COLO668 (cell line): ENCODE measurements around the gene MRPL4.
"Not testable (repeated sequence)": the region's sequence is repeated elsewhere in the genome, so short reads cannot be mapped to it uniquely, and the experiment has no call there.

Experiments used
- DNase-seq: peaks from one replicate; lab custom pipeline; 2025; ENCODE audit not compliant: unreplicated experiment; lab: John Stamatoyannopoulos, UW

The MRPL4 gene

DNA sequence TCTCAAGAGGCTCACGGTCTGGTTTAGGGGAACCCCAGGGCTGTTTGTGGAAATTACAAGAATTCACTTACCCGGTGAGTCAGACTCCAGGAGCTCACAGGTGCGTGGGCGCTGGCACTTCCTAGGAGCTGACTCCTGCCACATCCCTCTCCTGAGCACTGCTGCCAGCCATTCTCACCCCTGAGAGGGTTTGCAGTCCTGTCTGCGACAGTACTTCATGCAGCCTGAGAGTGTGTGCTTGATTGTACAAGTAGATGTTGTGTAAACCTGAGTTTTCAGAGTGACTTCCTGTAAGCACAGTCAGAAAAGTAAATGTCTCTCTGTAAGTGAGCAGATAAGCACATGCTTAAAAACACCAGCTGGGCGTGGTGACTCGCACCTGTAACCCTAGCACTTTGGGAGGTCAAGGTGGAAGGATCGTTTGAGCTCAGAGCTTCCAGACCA is 8.1 kb downstream of the MRPL4 start:
- DNase-seq = no peak

GRCh38 chr19:10262771-10263170 is 10.8 kb downstream of the MRPL4 start:
- DNase-seq = no peak

DNA sequence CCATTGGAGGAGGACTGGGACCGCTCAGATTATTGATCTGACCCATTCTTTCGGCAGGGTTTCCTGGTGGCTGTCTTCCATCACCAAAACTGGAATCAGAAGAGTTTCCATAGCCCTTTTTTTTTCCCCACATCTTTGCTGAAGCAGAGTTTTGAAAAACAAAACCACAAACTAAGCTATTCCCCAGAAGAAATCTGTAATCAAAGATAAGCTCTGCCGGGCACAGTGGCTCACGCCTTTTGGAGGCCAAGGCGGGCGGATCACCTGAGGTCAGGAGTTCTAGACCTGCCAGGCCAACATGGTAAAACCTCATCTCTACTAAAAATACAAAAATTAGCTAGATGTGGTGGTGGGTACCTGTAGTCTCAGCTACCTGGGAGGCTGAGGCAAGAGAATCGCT is 14.7 kb downstream of the MRPL4 start:
- no peak for DNase-seq

- DNase-seq = no peak
Observed at GRCh38 chr19:10268071-10268470, 16.1 kb downstream of the MRPL4 start.

DNA sequence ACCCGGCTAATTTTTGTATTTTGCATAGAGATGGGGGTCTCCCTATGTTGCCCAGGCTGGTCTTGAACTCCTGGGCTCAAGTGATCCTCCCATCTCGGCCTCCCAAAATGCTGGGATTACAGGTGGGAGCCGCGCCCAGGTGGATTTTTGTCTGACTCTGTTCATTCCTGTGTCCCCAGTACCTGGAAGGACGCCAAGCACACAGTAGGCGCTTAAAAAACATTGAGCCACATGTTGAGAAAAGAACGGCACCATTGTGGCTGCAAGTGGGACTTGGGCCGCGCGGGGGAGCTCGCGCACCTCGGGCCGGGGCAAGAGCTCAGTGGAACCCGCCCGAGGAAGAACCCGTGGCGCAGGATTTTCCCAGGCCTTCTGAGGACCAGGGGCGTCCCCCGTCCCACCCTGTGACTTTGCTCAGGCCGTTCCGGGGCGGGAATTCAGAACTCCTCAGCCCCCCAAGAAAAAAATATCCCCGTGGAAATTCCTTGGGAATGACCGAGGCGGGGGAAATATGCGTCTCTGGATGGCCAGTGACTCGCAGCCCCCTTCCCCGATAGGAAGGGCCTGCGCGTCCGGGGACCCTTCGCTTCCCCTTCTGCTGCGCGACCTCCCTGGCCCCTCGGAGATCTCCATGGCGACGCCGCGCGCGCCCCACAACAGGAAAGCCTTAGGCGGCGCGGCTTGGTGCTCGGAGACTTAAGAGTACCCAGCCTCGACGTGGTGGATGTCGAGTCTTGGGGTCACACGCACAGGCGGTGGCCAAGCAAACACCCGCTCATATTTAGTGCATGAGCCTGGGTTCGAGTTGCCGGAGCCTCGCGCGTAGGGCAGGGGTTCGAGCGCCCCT is 17.5 kb downstream of the MRPL4 start:
- peak; percentile 70 for DNase-seq

DNA sequence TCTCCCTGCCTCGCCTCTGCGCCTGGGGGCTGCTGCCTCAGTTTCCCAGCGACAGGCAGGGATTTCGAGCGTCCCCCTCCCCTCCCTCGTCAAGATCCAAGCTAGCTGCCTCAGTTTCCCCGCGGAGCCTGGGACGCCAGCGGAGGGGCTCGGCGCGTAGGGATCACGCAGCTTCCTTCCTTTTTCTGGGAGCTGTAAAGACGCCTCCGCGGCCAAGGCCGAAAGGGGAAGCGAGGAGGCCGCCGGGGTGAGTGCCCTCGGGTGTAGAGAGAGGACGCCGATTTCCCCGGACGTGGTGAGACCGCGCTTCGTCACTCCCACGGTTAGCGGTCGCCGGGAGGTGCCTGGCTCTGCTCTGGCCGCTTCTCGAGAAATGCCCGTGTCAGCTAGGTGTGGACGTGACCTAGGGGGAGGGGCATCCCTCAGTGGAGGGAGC is 18.2 kb downstream of the MRPL4 start:
- peak; percentile 21 for DNase-seq

GRCh38 chr19:10270616-10271394 is 18.8 kb downstream of the MRPL4 start, which contains the start of gene ICAM1:
Gene ICAM1, plus strand, starts transcription at chr19:10271120. Its CDS starts 40 bp downstream, at chr19:10271160.
- peak; percentile 60 for DNase-seq

GRCh38 chr19:10271543-10272086 is 19.6 kb downstream of the MRPL4 start:
- DNase-seq = no peak

- no peak for DNase-seq
Observed at GRCh38 chr19:10274589-10274988, 22.6 kb downstream of the MRPL4 start.

DNA sequence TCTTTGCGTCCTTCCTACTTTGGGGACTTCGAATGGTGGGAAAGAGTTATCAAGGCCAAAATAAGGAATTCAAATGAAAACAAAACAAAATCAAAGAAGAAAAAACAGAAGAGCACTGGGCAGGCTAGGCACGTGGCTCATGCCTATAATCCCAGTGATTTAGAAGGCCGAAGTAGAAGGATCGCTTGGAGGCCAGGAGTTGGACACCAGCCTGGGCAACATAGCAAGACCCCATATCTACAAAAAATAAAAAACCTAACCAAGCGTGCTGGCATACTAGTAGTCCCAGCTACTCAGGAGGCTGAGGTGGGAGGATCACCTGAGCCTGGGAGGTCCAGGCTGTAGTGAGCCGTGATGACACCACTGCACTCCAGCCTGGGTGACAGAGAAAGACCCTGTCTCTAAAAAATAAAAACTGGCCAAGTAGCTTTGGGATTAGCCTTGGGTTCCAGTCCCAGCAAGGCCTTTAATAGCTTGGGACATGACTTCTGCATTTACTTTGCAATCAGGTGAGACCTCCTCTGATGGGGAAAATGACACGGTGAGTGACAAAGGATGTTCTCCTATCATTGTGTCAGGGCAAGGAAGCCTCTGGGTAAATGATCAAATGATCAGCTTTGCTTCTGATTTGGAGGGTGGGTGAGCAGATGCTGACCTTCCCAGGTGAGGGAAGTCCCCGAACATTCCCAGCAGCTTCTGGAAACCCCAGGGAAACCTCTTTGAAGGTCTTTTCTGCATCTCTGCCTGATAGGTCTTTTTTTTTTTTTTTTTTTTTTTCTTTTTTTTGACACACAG is 26.0 kb downstream of the MRPL4 start:
- no peak for DNase-seq

- DNase-seq = no peak
Observed at GRCh38 chr19:10278935-10279334, 26.9 kb downstream of the MRPL4 start.

DNA sequence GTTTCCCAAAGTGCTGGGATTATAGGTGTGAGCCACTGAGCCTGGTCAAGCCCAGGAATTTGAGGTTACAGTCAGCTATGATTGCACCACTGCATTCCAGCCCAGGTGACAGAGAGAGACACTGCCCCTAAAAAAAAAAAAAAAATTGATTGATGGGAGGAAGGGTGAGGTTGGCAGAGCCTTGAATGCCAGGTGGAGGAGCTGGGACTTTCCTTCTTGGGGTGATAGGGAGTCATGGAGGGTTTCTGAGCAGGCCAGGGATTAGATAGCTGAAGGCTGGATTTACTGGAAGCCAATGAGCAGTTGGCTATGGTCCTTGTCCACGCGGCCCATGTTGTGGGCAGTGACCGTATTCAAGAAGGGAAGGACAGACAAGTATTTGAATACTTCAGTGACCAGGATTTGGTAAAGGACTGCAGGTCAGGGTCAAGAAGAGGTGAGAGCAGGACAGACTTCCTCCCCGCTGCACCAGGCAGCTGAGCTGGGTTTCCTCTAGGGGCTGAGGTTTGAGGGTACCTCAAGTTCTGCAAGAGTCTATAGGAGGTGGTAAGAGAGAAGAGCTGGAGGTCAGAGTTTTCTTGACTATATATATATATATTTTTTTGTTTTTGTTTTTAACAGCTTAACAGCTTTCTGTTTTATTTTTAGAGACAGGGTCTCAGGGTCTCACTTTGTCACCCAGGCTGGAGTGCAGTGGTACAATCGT is 27.9 kb downstream of the MRPL4 start:
- no peak for DNase-seq

DNA sequence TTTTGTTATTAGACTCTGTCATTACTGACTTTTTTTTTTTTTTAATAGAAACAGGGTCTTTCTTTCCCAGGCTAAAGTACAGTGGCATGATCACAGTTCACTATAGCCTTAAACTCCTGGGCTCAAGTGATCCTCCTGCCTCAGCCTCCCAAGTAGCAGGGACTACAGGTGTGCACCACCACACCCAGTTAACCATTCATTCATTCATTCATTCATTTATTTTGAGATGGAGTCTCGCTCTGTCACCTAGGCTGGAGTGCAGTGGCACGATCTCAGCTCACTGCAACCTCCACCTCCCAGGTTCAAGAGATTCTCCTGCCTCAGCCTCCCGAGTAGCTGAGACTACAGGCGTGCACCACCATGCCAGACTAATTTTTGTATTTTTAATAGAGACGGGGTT is 30.0 kb downstream of the MRPL4 start:
- not testable (repeated sequence) for DNase-seq

DNA sequence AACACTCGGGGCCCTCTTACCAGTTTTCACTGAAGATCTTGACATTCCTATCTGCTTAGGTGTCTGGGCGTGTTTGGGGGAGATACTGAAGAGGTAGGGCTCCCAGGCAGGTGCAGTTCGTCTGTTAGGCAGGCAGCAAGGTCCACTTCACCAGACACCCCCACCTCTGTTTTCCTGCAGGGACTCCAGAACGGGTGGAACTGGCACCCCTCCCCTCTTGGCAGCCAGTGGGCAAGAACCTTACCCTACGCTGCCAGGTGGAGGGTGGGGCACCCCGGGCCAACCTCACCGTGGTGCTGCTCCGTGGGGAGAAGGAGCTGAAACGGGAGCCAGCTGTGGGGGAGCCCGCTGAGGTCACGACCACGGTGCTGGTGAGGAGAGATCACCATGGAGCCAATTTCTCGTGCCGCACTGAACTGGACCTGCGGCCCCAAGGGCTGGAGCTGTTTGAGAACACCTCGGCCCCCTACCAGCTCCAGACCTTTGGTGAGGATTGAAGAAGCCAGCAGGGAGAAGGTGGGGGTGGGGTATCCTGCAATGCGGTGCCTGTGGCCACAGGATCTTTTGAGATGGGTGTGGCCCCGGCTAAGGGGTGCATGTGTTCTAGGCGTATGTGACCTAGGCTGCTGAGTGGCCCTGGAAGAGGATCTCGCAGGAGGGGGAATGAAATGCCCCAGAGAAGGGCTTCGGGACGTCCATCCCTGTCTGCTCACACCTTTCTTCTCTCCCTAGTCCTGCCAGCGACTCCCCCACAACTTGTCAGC is 31.5 kb downstream of the MRPL4 start:
- no peak for DNase-seq

GRCh38 chr19:10284065-10284959 is 32.3 kb downstream of the MRPL4 start:
- DNase-seq = no peak

- no peak for DNase-seq
Observed at GRCh38 chr19:10284960-10285278, 32.9 kb downstream of the MRPL4 start.

DNA sequence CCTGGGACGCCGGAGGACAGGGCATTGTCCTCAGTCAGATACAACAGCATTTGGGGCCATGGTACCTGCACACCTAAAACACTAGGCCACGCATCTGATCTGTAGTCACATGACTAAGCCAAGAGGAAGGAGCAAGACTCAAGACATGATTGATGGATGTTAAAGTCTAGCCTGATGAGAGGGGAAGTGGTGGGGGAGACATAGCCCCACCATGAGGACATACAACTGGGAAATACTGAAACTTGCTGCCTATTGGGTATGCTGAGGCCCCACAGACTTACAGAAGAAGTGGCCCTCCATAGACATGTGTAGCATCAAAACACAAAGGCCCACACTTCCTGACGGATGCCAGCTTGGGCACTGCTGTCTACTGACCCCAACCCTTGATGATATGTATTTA is 33.4 kb downstream of the MRPL4 start:
- DNase-seq = no peak

DNA sequence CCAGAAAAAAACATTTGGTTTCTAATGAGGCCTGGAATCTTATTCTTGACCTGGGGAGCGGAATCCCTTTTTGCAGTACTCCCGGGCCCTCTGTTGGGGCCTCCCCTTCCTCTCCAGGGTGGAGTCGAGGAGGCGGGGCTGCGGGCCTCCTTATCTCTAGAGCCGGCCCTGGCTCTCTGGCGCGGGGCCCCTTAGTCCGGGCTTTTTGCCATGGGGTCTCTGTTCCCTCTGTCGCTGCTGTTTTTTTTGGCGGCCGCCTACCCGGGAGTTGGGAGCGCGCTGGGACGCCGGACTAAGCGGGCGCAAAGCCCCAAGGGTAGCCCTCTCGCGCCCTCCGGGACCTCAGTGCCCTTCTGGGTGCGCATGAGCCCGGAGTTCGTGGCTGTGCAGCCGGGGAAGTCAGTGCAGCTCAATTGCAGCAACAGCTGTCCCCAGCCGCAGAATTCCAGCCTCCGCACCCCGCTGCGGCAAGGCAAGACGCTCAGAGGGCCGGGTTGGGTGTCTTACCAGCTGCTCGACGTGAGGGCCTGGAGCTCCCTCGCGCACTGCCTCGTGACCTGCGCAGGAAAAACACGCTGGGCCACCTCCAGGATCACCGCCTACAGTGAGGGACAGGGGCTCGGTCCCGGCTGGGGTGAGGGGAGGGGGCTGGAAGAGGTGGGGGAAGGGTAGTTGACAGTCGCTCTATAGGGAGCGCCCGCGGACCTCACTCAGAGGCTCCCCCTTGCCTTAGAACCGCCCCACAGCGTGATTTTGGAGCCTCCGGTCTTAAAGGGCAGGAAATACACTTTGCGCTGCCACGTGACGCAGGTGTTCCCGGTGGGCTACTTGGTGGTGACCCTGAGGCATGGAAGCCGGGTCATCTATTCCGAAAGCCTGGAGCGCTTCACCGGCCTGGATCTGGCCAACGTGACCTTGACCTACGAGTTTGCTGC is 35.1 kb downstream of the MRPL4 start, which contains the start of gene ICAM4:
Gene ICAM4, plus strand, starts transcription at position 153 of the 935 bp plus-strand sequence. Its CDS starts 58 bp downstream, at position 211.
- no peak for DNase-seq
